Esophagus muscularis mucosa (tissue), 4 donors: ENCODE data around the gene C16orf95. TPM values are rescaled to one million over a fixed set of nuclear protein-coding genes. Genes with fewer than 3 reads are reported as not detected.

Experiments
- DNase-seq: peaks from one replicate; pipeline ENCODE4 v3.0.0-alpha.2; 2017; ENCODE audit errors: extremely low spot score
- H3K27ac ChIP-seq, 4 donors: fragments of 200-600 bp; sonication (generic); replicated peaks in 1 of 4; 1 replicate in 3 of 4; 2 replicates in 1 of 4; pipeline ENCODE4 v1.5.1; 2016 to 2019; ENCODE audit warnings: mild to moderate bottlenecking in 1 of 4
- H3K27me3 ChIP-seq, 4 donors: fragments of 200-600 bp; sonication (generic); one replicate each; pipeline versions ENCODE4 v1.5.1 to v1.6.0; 2016 to 2019
- H3K36me3 ChIP-seq, 4 donors: fragments of 200-600 bp; sonication (generic); one replicate each; pipeline ENCODE4 v1.5.1; 2016 to 2019
- H3K4me1 ChIP-seq, 4 donors: fragments of 200-600 bp; sonication (generic); one replicate each; pipeline ENCODE4 v1.5.1; 2016 to 2019
- H3K4me3 ChIP-seq, 4 donors: fragments of 200-600 bp; sonication (generic); 1 replicate in 2 of 4; 2 replicates in 2 of 4; pipeline ENCODE4 v1.5.1; 2016 to 2019; ENCODE audit warnings: mild to moderate bottlenecking in 4 of 4, moderate library complexity in 1 of 4
- H3K9me3 ChIP-seq, 4 donors: fragments of 200-600 bp; sonication (generic); 1 replicate in 3 of 4; 2 replicates in 1 of 4; pipeline ENCODE4 v1.5.1; 2016 to 2019
- CTCF ChIP-seq, 3 experiments: fragments of 200-600 bp in 2 of 3; fragments of 450-650 bp in 1 of 3; sonication (generic) in 2 of 3; IDR thresholded peaks; one replicate each; pipeline ENCODE4 v1.5.1; 2017 to 2019; ENCODE audit warnings: antibody characterized with exemption in 3 of 3, mild to moderate bottlenecking in 2 of 3, moderate library complexity in 1 of 3
- EP300 ChIP-seq: sonication (generic); formaldehyde crosslinking; IDR thresholded peaks from one replicate; pipeline ENCODE4 v1.6.1; 2017; ENCODE audit warnings: antibody characterized with exemption
- POLR2A ChIP-seq: fragments of 450-650 bp; IDR thresholded peaks from one replicate; pipeline ENCODE4 v1.6.1; 2017; ENCODE audit warnings: antibody characterized with exemption, moderate library complexity, mild to moderate bottlenecking, low read depth
- POLR2AphosphoS5 ChIP-seq, 2 donors: sonication (generic); formaldehyde crosslinking; IDR thresholded peaks; one replicate each; pipeline ENCODE4 v1.6.1; 2017; ENCODE audit warnings: antibody characterized with exemption in 2 of 2
- WGBS: methylation state at CpG from one replicate; pipeline ENCODE4 v1.1.5; 2018; 5-methylcytosine and 5-hydroxymethylcytosine counted together
- intact Hi-C: fragments of 100-400 bp; cut with DNase I; formaldehyde crosslinking; loops from one replicate; pipeline ENCODE4 v1.15.1; 2023
- total RNA-seq, 4 donors: library from RNA; depleted of rRNA; stranded (reverse); fragments of >200 nt; gene quantifications; one replicate each; pipeline versions ENCODE4 v1.1.0 to v1.2.1, GENCODE V29; 2016

The C16orf95 gene
- total RNA-seq, 4 donors from 2014 or later, result 0.50 to 3.2 (median 1.8) TPM

- WGBS, result 78% methylated on average over 20 of the region's 20 CpGs
- Histone ChIP-seq H3K4me1 (peaks cover 26 to 37% (median 31%) of the 10 kb centered on the region in 4 donors), H3K27me3 (no peaks in the 10 kb centered on the region), H3K9me3 (no peaks in the 10 kb centered on the region), H3K27ac (no peak overlapping the region), H3K4me3 (no peak overlapping the region), H3K36me3 (peaks cover 0 to 23% (median 7%) of the 10 kb centered on the region in 4 donors)
- intact Hi-C loops, result no loop called here
- DNase-seq, result no peak
- TF ChIP-seq CTCF (IDR thresholded peaks at IDR 0.05), result no peak
- no peak for TF ChIP-seq POLR2AphosphoS5 (IDR thresholded peaks at IDR 0.05)
- TF ChIP-seq POLR2A, result no peak
- no peak for TF ChIP-seq EP300
These were observed 4.3 kb upstream of the C16orf95 start for GRCh38 chr16:87321336-87322107.

GRCh38 chr16:87320510-87321227 is 3.5 kb upstream of the C16orf95 start:
- DNase-seq, result no peak
- H3K36me3 ChIP-seq, result peaks cover 0 to 17% (median 5%) of the 10 kb centered on the region in 4 donors
- H3K4me1 ChIP-seq, result peaks cover 22 to 33% (median 26%) of the 10 kb centered on the region in 4 donors
- H3K9me3 ChIP-seq, result no peaks in the 10 kb centered on the region
- no peak overlapping the region for H3K4me3 ChIP-seq
- H3K27ac ChIP-seq, result no peak overlapping the region
- intact Hi-C loops, result no loop called here
- no peaks in the 10 kb centered on the region for H3K27me3 ChIP-seq
- WGBS, result 87% methylated on average over 12 of the region's 12 CpGs
- TF ChIP-seq CTCF (IDR thresholded peaks at IDR 0.05), result no peak
- TF ChIP-seq EP300, result no peak
- TF ChIP-seq POLR2AphosphoS5 (IDR thresholded peaks at IDR 0.05), result no peak
- TF ChIP-seq POLR2A, result no peak

- peaks cover 17 to 27% (median 20%) of the 10 kb centered on the region in 4 donors for H3K4me1 ChIP-seq
- no peak overlapping the region for H3K4me3 ChIP-seq
- no peak for DNase-seq
- H3K9me3 ChIP-seq, result no peaks in the 10 kb centered on the region
- intact Hi-C loops, result loop anchor here (5.0 kb wide), 2 partner anchors 42 to 62 kb away; partner anchors contain the start of gene FBXO31
- no peaks in the 10 kb centered on the region for H3K27me3 ChIP-seq
- TF ChIP-seq POLR2AphosphoS5 (IDR thresholded peaks at IDR 0.05) (no peak), CTCF (IDR thresholded peaks at IDR 0.05) (no peak), EP300 (no peak), POLR2A (no peak)
- 100% methylated on average over 1 of the region's 7 CpGs for WGBS
- peaks cover 0 to 13% (median 5%) of the 10 kb centered on the region in 4 donors for H3K36me3 ChIP-seq
- no peak overlapping the region for H3K27ac ChIP-seq
These were observed 2.9 kb upstream of the C16orf95 start for GRCh38 chr16:87319997-87320491.

GRCh38 chr16:87319011-87319410 is 1.8 kb upstream of the C16orf95 start:
- H3K36me3 ChIP-seq, result peaks cover 0 to 12% (median 5%) of the 10 kb centered on the region in 4 donors
- intact Hi-C loops, result loop anchor here (5.0 kb wide), 2 partner anchors 43 to 63 kb away; partner anchors contain the start of gene FBXO31
- no peaks in the 10 kb centered on the region for H3K27me3 ChIP-seq
- DNase-seq, result no peak
- peaks cover 8 to 17% (median 10%) of the 10 kb centered on the region in 4 donors for H3K4me1 ChIP-seq
- no peak overlapping the region for H3K4me3 ChIP-seq
- no peak overlapping the region for H3K27ac ChIP-seq
- TF ChIP-seq CTCF (IDR thresholded peaks at IDR 0.05) (no peak), EP300 (no peak), POLR2AphosphoS5 (IDR thresholded peaks at IDR 0.05) (no peak), POLR2A (no peak)
- H3K9me3 ChIP-seq, result no peaks in the 10 kb centered on the region
